Activated naive CD4-positive, alpha-beta T cell treated with anti-CD3 and anti-CD28 coated beads, Interleukin-2, amount 10 ng/mL, durations not matched to agents 7 days and 5 days (primary cell): ENCODE measurements around the gene PRKAG2.

Experiments
- CTCF ChIA-PET: fragments of 350-600 bp; sonication (Branson Sonifier 250); formaldehyde crosslinking; loops from one replicate; lab custom pipeline; 2021; ENCODE audit warnings: antibody characterized with exemption; lab: Charles Lee
- DNase-seq: peaks from one replicate; pipeline ENCODE4 v3.0.0-alpha.2; 2020
- H3K27ac Mint-ChIP-seq: one replicate; pipeline ENCODE4 v1.8.0; 2021; ENCODE audit warnings: mild to moderate bottlenecking, moderate library complexity, mixed read lengths
- H3K27me3 Mint-ChIP-seq: one replicate; pipeline ENCODE4 v1.8.0; 2021; ENCODE audit warnings: mild to moderate bottlenecking, mixed read lengths
- H3K36me3 Mint-ChIP-seq: one replicate; pipeline ENCODE4 v1.8.0; 2021; ENCODE audit warnings: mixed read lengths
- H3K4me1 Mint-ChIP-seq: one replicate; pipeline ENCODE4 v1.8.0; 2021; ENCODE audit warnings: mixed read lengths
- H3K4me3 Mint-ChIP-seq: one replicate; pipeline ENCODE4 v1.8.0; 2021; ENCODE audit warnings: mild to moderate bottlenecking, moderate library complexity, mixed read lengths
- H3K9me3 Mint-ChIP-seq: one replicate; pipeline ENCODE4 v1.8.0; 2021; ENCODE audit warnings: mixed read lengths

PRKAG2 gene

DNA sequence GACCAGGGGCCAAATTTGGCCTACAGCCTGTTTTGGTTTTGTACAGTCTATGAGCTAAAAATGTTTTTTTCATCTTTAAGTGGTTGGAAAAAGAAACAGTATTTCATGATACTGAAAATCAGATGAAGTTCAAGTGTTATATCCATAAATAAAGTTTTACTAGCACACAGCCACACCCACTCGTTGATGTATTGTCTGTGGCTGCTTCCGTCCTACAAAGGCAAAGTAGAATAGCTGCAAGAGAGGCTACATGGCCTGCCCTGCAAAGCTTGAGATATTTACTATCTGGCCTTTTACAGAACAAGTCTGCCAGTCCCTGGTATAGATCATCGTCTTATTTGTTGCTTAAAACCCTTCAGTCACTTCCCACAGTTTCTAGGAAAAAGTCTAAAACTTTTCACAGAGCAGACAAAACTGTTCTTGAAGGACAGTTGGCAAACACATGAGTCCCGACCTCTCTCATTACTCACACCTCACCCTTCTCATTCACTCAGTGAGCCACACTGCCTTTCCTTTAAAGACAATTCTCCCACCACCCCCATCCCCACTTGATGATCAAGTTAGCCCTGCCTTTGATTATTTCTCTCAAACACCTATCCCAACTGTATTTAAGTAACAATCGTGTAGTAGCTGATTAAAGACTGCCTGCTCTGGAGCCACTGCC lies 367.1 kb downstream of the PRKAG2 start:
- no peaks in the 10 kb centered on the region for H3K27me3 Mint-ChIP-seq
- H3K9me3 Mint-ChIP-seq = no peaks in the 10 kb centered on the region
- no peak overlapping the region for H3K4me3 Mint-ChIP-seq
- peaks cover 18% of the 10 kb centered on the region for H3K36me3 Mint-ChIP-seq
- H3K27ac Mint-ChIP-seq = no peak overlapping the region
- no peak for DNase-seq
- CTCF ChIA-PET = no interaction called here
- H3K4me1 Mint-ChIP-seq = peaks cover 45% of the 10 kb centered on the region

DNA sequence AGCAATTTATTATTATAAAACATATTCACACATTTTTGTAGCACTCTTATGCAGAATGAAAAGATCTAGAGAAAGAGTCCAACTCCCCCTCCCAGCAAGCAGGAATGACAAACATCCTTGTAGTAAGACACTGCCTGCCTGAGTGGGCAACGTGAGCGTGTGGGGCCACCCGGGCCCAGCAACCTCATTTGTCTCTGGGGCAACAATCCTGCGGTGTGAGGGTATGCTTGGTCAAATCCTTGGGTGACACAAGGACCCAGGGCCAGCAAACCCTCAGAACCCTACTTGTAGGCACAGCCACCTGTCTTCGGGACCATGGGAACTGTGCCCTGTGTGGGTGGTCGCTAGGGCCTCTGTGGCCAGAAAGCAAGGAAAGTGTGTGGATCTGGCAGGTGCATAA lies 367.9 kb downstream of the PRKAG2 start:
- peaks cover 39% of the 10 kb centered on the region for H3K4me1 Mint-ChIP-seq
- CTCF ChIA-PET = no interaction called here
- DNase-seq = no peak
- H3K9me3 Mint-ChIP-seq = no peaks in the 10 kb centered on the region
- H3K36me3 Mint-ChIP-seq = peaks cover 13% of the 10 kb centered on the region
- no peak overlapping the region for H3K27ac Mint-ChIP-seq
- H3K27me3 Mint-ChIP-seq = no peaks in the 10 kb centered on the region
- no peak overlapping the region for H3K4me3 Mint-ChIP-seq

- Mint-ChIP-seq H3K4me1 (peaks cover 31% of the 10 kb centered on the region), H3K36me3 (peaks cover 8% of the 10 kb centered on the region)
- CTCF ChIA-PET = interaction anchor here (1.2 kb wide), 1 partner anchor 264 kb away, joined by 3 read pairs; no protein-coding TSS in a partner anchor
These were observed 369.1 kb downstream of the PRKAG2 start for GRCh38 chr7:151507806-151508205.

GRCh38 chr7:151506901-151507382 lies 370.0 kb downstream of the PRKAG2 start:
- no peak for DNase-seq
- Mint-ChIP-seq H3K4me1 (peaks cover 24% of the 10 kb centered on the region), H3K27me3 (no peaks in the 10 kb centered on the region), H3K27ac (no peak overlapping the region), H3K36me3 (peaks cover 7% of the 10 kb centered on the region), H3K9me3 (no peaks in the 10 kb centered on the region), H3K4me3 (no peak overlapping the region)
- CTCF ChIA-PET = no interaction called here

More at GRCh38 chr7:151507806-151508205, 369.1 kb downstream of the PRKAG2 start:
- no peaks in the 10 kb centered on the region for H3K9me3 Mint-ChIP-seq
- no peak for DNase-seq
- H3K27me3 Mint-ChIP-seq = no peaks in the 10 kb centered on the region
- H3K4me3 Mint-ChIP-seq = no peak overlapping the region
- H3K27ac Mint-ChIP-seq = no peak overlapping the region
